HG02763 (cell line): ENCODE data around the gene TMEM150B.
"Not testable (repeated sequence)": the region's sequence is repeated elsewhere in the genome, so short reads cannot be mapped to it uniquely, and the experiment has no call there.

ENCODE experiments used
- ATAC-seq: cut with Tn5 transposase; IDR thresholded peaks from one replicate; pipeline ENCODE4 v1.9.1; 2021; ENCODE audit warnings: mild to moderate bottlenecking, moderate library complexity; ENCODE audit not compliant: unreplicated experiment

Gene TMEM150B

DNA sequence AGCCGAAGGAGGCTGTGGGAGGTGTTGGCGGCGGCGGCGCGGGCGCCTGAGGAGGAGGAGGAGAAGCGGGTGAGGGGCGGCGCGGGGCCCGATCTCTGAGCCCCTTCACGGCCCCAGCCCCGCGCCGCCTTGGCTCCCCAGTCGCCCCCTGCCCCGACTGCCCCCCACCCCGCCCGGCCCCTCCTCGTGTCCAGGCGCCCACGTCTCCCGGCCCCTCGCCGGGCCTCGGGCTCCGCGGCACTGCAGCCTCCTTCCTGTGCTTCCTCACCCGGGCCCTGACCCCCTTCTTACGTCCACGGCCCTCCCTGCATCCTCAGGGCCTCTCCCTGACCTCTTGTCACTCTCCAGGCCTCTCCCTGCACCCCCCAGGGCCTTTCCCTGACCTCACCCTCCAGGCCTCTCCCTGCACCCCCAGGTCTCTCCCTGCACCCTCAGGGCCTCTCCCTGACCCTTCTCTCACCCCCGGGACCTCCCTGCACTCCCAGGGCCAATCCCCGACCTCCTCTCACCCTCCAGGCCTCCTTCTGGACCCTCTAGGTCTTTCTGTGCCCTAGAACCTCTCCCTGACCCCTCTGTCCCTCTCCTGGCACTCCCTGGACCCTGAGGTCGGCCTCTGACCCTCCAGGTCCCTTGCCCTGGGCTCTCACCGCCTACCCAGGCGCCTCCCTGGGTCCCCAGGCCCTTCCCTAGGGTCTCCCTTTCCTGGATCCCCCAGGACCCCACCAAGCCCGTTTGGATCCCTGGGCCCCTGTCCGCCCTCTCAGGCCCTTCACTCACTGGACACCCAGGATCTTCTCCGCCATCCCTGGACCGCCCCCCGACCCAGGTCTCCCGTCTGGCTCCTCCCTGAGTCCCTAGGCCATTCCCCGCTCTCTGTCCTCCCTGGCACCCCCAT, 15.0 kb upstream of the TMEM150B start:
- ATAC-seq, result no peak

DNA sequence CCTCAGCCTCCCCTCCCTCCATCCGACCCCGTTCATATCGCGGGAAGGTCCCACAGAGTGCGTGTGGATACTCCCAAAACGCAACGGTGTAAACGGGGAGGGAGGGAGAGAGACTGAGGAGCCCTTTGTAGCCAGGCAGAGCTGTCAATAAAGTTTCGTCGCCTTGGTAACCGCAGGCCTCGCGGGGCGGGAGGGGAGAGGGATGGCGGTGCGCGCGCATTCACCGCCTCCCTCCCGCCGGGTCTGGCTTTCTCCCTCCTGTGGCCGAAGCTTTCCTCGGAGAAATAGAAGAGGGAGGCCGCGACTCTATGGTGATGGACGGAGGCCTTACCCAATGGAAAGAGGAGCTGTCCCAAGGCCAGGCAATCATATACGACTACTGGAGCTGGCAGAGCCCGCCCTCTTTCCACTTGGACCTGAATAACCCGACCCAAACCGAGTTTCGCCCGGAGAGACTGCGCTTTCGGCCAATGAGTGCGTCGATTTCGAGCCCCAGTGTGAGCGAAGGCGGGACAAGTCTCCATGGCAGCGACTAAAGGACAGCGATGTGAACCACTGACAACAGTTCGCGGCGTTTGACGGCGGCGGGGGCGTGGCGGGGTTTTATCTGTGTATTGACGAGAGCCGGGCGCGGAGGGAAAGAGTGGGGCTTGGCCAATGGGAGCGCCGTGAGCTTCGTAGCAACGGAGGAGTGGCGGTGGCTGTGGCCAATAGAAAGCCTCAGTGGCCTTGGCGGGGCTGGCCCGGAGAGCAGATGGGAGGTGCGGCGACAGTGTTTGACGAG, 14.2 kb upstream of the TMEM150B start, which contains the start of gene KMT5C:
KMT5C (plus strand) TSS at position 772 of the 784 bp plus-strand sequence. CDS start 2,061 bp downstream, outside the sequence.
- peak; percentile 85 for ATAC-seq

DNA sequence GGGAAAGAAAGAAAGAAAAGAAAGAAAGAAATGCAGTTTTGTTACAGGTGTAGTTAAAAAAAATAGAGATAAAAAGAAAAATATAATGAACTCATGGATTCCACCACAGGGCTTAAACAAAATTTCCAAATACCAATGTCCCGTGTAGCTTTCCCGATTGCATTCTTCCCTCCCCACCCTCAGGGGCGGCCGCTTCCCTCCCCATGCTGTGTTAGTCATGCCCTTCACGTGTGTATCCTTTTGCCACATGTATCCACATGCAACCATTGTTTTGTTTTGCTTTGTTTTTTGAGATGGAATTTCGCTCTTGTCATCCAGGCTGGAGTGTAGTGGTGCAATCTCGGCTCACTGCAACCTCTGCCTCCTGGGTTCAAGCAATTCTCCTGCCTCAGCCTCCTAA, 11.0 kb upstream of the TMEM150B start:
- no peak for ATAC-seq

DNA sequence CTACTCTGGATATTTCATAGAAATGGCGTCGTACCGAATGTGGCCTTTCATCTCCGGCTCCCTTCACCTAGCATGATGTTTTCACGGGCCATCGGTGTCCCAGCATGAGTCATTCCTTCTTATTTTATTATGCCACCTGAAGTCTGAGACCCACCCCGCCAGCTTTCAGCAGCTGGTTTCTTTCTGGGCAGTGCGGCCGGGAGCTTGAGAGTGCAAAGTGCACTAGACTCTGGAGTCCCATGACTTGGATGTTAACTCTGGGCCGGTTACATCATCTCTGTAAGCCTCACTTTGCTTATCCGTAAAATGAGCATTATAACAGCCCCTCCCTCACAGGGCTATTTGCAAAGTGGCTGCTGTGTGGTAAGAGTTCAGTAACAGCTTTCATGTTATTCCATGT, 8.7 kb upstream of the TMEM150B start:
- ATAC-seq, result no peak

DNA sequence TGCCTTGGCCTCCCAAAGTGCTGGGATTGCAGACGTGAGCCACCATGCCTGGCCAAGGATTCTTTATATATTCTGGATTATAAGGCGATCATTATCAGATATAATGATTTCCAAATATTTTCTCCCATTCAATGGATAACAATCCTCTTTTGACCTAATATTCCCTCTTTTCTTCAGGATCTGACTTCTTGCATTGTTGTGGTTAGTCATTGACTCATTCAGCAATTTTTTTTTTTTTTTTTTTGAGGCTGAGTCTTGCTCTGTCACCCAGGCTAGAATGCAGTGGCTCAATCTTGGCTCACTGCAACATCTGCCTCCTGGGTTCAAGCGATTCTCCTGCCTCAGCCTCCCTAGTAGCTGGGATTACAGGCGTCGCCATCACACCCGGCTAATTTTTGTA, 4.7 kb upstream of the TMEM150B start:
- ATAC-seq, result not testable (repeated sequence)

DNA sequence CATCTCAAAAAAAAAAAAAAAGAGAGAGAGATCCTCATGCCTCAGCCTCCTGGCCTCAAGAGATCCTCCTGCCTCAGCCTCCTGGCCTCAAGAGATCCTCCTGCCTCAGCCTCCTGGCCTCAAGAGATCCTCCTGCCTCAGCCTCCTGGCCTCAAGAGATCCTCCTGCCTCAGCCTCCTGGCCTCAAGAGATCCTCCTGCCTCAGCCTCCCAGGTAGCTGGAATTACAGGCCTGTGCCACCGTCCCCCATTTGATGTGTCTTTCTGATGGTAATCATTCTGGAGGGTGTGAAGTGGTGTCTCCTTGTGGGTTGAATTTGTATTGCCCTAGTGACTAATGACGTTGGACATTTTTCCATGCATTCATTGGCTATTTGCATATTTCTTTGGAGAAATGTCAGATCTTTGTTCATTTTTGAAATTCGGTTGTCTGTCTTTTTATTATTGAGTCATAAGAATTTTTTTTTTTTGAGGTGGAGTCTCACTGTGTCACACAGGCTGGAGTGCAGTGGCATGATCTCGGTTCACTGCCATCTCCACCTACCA, 3.7 kb upstream of the TMEM150B start:
- ATAC-seq, result not testable (repeated sequence)

DNA sequence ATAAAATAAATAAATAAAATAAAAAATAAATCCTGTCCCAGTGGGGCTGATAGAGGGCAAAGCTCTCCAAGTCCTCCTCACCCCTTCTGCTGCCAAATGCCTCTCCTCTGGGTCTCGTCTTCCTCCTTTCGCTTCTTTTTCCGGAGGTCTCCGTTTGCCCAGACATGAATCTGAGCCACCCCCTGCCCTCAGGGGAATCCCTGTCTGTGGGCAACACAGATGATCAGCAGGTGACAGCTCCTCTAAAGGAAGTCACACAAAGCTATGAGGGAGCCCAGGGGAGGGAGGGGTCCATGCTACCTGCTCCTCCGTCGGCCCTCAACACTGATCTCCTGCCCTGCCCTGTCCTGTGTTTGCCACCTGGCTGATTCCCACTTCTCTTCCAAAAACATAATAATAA, 479 bp downstream of the TMEM150B start:
- no peak for ATAC-seq

DNA sequence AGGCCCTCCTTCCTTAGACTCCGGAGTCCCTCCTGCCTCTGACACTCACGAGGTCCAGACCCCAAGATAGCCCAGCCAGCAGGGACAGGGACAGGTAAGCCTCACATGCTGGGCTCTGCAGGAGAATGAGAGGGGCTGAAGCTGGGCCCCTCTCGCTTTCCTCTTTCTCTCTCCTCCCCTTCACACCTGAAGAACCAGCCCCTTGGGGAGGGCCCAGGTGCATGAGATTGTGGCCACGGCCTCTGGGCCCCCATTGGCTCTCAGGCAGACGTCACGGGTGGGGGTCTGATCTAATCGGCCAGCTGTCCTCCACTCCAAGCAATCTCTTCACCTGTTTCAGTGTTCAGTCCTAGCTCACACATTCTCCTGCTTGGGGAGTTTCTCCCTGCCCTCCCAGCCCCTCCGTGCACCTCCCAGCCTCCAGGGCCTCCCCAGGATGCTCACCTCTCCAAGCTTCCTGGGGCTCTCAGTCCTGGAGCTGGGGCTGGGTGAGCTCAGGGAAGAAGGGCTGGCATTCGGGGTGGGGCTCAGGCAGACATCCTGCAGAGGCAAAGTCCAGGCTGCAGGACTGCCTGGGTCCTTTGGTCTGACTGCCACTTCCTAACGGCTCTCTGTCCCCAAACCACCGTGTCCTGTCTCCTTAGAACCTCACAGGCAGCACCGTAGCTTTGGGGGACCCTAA, 2.8 kb downstream of the TMEM150B start:
- no peak for ATAC-seq

DNA sequence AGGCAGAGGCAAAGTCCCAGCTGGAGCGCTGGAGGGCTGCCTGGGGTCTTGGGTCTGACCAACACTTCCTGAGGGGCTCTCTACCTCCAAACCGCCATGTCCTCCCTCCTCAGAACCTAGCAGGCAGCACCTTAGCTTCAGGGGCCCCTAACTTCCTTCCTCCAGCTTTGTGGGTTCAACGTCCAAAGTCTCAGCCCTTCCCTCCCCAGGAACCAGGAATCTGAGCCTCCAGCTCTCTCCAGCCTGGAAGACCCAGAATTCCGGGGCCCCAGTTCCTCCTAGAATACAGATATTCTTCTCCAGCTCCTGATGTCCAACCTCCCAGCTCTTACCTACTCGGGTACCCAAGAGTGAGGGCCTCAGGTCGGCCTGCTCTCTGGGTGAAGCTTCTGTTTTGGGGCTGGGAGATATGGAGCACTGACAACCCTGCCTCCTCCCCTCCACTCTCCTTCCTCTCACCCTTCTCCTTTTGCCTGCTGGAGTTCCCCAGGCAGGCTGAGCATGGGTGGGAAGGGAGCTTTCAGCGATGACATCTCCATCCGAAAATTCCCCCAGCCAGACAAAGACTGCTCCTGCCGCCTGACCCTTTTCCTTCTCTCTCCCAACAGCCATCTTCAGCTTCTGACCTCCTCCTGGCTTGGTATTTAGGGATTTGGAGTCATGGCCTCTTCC, 3.5 kb downstream of the TMEM150B start:
- no peak for ATAC-seq

DNA sequence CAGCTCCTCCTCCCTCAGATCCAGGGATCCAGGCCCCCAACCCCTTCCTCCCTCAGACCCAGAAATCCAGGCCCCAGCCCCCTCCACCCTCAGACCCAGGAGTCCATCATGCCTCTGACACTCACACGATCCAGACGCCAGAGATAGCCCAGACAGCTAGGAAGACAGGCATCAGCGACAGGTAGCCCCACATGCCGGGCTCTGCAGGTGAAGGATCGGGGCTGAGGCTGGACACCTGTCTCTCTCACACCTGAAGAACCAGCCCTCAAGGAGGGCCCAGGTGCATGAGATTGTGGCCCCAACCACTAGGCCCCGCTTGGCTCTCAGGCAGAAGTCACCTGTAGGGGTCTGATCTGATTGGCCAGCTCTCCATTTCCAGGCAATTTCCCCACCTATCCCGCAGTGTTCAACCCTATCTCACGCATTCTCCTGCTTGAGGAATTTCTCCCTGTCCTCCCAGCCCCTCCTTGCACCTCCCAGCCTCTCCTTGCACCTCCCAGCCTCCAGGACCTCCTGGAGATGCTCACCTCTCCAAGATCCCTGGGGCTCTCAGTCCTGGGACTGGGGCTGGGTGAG, 4.2 kb downstream of the TMEM150B start:
- ATAC-seq, result no peak

DNA sequence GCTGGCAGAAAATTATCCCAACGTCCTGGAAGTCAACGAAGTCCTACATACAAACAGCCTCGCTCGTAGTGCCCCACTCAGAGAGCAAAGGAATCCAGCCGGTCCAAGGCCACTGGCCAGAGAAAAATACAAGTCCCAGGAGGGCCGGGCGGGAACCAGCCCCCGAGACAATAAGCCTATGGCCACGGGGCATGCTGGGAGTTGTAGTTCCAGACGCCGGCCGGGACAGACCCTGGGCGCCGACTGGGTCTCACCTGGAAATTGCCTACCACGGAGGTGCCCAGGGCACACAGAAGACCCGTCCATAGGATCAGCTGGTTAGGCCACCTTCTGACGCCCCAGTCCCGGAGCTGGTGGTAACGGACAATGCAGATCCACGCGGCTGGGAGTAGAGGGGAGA, 5.4 kb downstream of the TMEM150B start:
- no peak for ATAC-seq

DNA sequence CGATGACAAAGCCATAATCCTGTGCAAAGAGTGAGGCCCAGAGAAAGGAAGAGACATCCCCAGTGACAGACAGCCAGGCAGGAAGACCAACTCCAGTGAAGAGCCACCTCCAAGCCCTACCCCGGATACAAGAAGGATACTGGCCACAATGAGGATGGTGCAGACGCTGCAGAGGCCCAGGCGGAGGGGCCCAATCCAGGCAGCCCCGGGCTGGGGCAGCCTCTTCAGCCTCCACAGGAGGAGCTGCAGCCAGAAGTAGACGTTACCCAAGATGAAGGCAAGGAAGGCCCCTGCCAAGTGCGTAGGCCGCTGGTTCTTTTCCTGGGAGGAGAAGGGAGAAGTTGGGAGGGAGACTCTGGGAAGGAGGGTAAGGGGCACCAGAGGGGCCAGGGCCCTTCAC, 8.5 kb downstream of the TMEM150B start:
- no peak for ATAC-seq

DNA sequence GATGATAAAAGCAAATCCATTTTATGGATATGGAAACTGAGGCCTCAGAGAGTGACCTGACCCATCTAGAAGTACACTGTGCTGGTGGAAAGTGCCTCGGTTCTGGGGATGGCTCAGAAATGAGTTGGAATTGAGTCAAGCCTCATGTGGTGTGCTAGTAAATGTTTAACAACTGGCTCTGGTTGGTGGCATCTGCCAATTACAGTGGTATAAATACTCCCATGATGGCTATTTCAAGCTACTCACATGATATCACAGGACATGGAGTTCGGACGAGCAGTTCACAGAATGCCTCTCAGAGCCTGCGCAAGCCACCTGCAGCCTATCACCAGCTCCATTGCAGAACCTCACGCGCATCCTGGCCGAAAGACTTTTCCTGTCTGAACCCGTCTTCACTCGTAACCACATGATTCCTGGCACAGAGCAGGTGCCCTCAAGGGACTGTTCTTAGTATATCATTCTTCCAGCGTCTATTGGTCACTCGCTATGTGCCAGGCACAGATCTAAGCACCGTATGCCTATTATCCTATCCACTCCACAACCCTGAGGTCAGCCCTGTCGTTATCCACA, 9.1 kb downstream of the TMEM150B start:
- ATAC-seq, result no peak

DNA sequence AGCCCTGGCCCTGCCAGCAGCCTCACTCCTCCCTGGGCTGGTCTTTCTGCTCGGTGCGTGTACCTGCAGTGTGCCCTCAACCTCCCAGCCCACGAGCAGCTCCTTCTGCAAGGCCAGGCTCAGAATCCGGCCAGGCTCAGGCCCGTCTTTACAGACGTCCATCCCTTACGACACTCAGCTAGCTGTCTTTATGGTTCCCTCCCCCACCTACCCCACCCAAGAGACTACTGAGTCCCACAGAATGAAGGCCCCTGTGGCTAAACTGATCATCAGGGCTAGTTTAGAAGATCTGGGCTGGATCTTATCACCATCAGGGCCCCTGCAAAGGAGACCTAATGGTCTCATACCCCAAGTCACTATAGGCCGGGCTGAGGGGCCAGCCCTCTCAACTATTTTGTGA, 10.7 kb downstream of the TMEM150B start:
- ATAC-seq, result no peak

DNA sequence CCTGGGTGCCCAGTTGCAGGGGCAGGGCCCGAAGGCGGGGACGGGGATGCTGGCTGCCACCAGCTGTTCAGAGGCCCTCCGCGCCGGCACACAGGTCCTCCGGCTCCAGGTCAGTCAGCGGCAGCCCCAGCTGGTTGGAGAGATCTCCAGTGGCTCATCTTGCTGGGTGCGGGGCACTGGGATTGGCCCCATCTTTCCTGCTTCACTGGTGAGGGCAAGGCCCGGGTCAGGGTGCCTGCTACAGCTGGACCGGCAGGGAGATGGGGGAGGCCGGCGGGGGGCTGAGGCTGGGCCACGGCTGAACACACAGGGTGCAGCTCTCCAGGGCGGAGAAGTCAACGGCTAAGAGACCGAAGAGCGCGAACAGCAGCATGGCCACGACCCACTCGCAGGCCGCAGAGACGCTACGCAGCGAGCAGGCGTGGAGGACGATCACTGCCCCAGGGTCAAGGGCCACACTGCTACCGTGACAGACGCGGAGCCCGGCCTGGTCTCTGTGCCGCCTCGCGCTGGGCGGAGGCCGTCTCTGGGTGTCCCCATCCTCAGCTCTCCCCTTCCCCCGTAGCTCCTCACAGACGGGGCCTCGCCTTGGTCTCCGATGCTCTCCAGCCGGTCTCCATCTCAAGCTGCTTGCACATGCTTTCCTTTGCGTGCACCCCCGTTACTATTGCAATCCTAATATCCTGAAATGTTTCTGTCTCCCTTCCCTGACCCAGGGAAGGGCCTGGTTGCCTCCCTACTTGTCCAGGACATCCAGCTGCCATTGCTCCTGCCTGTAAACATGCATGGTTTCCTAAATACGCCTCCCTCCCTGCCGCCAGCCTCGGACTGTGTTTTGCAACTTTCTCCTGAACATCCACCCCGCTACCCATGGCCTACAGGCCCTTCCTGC, 12.3 kb downstream of the TMEM150B start:
- no peak for ATAC-seq

DNA sequence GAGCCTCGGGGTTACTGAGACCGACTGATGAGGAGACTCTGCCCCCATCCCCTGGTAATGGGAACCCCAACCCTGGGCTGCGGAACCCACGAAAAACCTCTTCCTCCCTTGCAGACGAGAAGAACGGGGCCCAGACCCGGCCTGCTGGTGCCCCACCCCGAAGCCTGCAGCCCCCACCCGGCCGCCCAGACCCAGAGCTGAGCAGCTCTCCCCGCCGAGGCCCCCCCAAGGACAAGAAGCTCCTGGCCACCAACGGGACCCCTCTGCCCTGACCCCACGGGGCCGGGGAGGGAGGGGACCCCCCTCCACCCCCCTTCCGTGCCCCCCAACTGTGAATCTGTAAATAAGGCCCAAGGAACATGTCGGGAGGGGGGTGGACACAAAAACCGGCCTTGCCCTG, 13.3 kb downstream of the TMEM150B start:
- no peak for ATAC-seq

DNA sequence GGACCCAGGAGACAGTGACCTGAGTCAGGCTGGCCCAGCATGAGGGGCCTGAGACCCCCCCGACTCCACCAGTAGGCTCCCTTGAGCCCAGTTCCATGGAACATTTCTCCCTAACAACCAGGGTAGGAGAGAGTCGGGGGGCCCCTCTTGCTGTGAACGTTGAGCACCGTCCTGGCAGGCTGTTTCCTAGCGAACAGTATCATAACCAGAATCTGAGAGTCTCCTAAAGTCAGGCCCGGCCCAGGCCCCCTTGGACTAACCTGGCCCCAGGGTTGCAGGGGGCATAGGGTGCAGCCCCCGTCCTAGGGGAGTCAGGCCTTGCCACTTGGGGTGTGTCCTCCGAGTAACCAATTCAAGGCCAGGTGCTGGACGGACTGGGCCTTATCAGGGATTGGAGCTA, 13.7 kb downstream of the TMEM150B start:
- ATAC-seq, result no peak

DNA sequence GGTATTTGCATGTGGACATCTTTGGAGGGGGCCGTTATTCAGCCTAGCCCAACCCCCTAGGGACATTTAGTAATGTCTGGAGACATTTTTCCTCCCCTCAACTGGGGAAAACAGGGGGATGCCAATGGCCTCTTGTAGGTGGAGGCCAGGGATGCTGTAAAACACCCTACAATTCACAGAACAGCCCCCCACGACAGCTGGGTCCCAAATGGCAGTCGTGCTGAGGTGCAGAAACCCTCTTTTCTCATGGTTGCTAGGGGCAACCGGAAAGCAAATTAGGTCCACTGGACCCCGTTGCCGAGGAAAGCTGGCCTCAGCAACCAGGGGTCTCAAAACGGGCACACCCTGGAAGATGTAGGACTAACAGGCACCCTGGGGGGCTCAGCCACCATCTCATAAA, 14.6 kb downstream of the TMEM150B start:
- no peak for ATAC-seq

DNA sequence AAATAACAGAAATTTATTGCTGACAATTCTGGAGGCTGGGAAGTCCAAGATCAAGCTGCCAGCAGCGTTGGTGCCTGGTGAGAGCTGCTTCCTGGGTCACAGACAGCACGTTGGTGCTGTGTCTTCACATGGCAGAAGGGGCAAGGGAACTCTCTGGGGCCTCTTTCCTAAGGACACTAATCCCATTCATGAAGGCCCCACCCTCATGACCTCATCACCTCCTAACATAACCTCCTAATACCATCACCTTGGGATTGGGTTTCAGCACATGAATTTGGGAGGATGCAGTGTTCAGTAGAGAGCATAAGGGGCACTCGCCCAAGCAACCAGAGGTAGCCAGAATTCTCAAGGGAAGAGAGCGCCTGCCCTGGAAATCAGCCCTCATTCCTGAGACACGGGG, 15.7 kb downstream of the TMEM150B start:
- ATAC-seq, result no peak
